ENCODE results near the gene POU2F3. TPM values are rescaled to one million over a fixed set of nuclear protein-coding genes. Genes with fewer than 3 reads are reported as not detected.
"Not testable (repeated sequence)": the region's sequence is repeated elsewhere in the genome, so short reads cannot be mapped to it uniquely, and the experiment has no call there.

Gene POU2F3
- total RNA-seq, 4 donors from 2014 or later, result not detected

- in situ Hi-C loops (cut with MboI; ENCODE audit: low sequenced_read_pairs in 4 of 4) (no loop called here), intact Hi-C loops (cut with DNase I; ENCODE audit: low total_unique reads) (no loop called here)
- no peak for TF ChIP-seq POLR2A (IDR thresholded peaks at IDR 0.05)
- TF ChIP-seq CTCF (IDR thresholded peaks at IDR 0.05 in 4 of 5, conservative IDR thresholded peaks at IDR 0.05 in 1 of 5), result no peak
- ATAC-seq (peak in 1 of 2 donors; percentile 47), DNase-seq (no peak)
- Histone ChIP-seq H3K4me1 (no peaks in the 10 kb centered on the region), H3K9me3 (no peaks in the 10 kb centered on the region), H3K27me3 (peaks cover under 1 to 19% (median 3%) of the 10 kb centered on the region in 3 donors), H3K36me3 (no peaks in the 10 kb centered on the region), H3K27ac (no peak overlapping the region), H3K4me3 (no peak overlapping the region)
Measured at GRCh38 chr11:120248551-120249278, 8.8 kb downstream of the POU2F3 start.

- in situ Hi-C loops (cut with MboI; ENCODE audit: low sequenced_read_pairs in 4 of 4) (no loop called here), intact Hi-C loops (cut with DNase I; ENCODE audit: low total_unique reads) (no loop called here)
- ATAC-seq (no peak), DNase-seq (no peak)
- peaks cover 8 to 21% (median 9%) of the 10 kb centered on the region in 3 donors for H3K27me3 ChIP-seq
- H3K27ac ChIP-seq, result no peak overlapping the region
- H3K36me3 ChIP-seq, result no peaks in the 10 kb centered on the region
- TF ChIP-seq POLR2A (IDR thresholded peaks at IDR 0.05), result no peak
- TF ChIP-seq CTCF (IDR thresholded peaks at IDR 0.05 in 4 of 5, conservative IDR thresholded peaks at IDR 0.05 in 1 of 5), result no peak
- no peaks in the 10 kb centered on the region for H3K9me3 ChIP-seq
- H3K4me1 ChIP-seq, result no peaks in the 10 kb centered on the region
- no peak overlapping the region for H3K4me3 ChIP-seq
Measured at GRCh38 chr11:120249279-120250262, 9.6 kb downstream of the POU2F3 start.

GRCh38 chr11:120253377-120253776 lies 13.4 kb downstream of the POU2F3 start:
- ATAC-seq; H3K9me3 ChIP-seq; DNase-seq; H3K4me3 ChIP-seq; in situ Hi-C loops (cut with MboI; ENCODE audit: low sequenced_read_pairs in 4 of 4); H3K27ac ChIP-seq; intact Hi-C loops (cut with DNase I; ENCODE audit: low total_unique reads); H3K4me1 ChIP-seq; H3K36me3 ChIP-seq: not testable (repeated sequence)
- H3K27me3 ChIP-seq, result peaks cover 21 to 27% (median 22%) of the 10 kb centered on the region in 3 donors

- peaks cover 21 to 27% (median 22%) of the 10 kb centered on the region in 3 donors for H3K27me3 ChIP-seq
- TF ChIP-seq CTCF (IDR thresholded peaks at IDR 0.05 in 4 of 5, conservative IDR thresholded peaks at IDR 0.05 in 1 of 5) (no peak), POLR2A (IDR thresholded peaks at IDR 0.05) (no peak)
Measured at GRCh38 chr11:120254788-120255518, 15.0 kb downstream of the POU2F3 start.

More at GRCh38 chr11:120254788-120255518, 15.0 kb downstream of the POU2F3 start:
- ATAC-seq (no peak), DNase-seq (no peak)
- Histone ChIP-seq H3K4me1 (no peaks in the 10 kb centered on the region), H3K4me3 (no peak overlapping the region), H3K27ac (no peak overlapping the region), H3K9me3 (no peaks in the 10 kb centered on the region), H3K36me3 (no peaks in the 10 kb centered on the region)
- in situ Hi-C loops (cut with MboI; ENCODE audit: low sequenced_read_pairs in 4 of 4), result no loop called here
- intact Hi-C loops (cut with DNase I; ENCODE audit: low total_unique reads), result no loop called here

All from gastrocnemius medialis (tissue), 4 donors.